H1 (cell line): ENCODE results near the gene EPHA8. TPM values are rescaled to one million over a fixed set of nuclear protein-coding genes. Genes with fewer than 3 reads are reported as not detected.
A peak's percentile ranks its signal among the peaks of the same experiment; 100 is the strongest.

ENCODE experiments used
- CTCF ChIA-PET: fragments of 300-600 bp; sonication (Branson Sonifier 250); formaldehyde crosslinking; loops from one replicate; lab custom pipeline; 2021; ENCODE audit not compliant: partially characterized antibody; lab: Charles Lee
- POLR2A ChIA-PET: fragments of 300-600 bp; sonication (Branson Sonifier 250); formaldehyde crosslinking; loops from one replicate; lab custom pipeline; 2021; ENCODE audit warnings: inconsistent platforms; ENCODE audit not compliant: partially characterized antibody; lab: Charles Lee
- DNase-seq, 2 experiments: peaks; one replicate each; pipeline versions ENCODE4 v3.0.0 to v3.0.0-alpha.2; 2010 to 2022; ENCODE audit warnings: low spot score in 2 of 2, low read depth in 1 of 2, mixed read lengths in 1 of 2
- FAIRE-seq: peaks from 2 replicates; lab custom pipeline; 2011; peaks lifted over from hg19 to GRCh38; lab: Jason Lieb, UNC
- H2AFZ ChIP-seq: 2 replicates; pipeline ENCODE4 v1.8.1; 2012; ENCODE audit warnings: low read length, inconsistent platforms
- H2AK5ac ChIP-seq: 2 replicates; pipeline ENCODE4 v1.6.1; 2013; ENCODE audit warnings: low read depth, low read length
- H2BK120ac ChIP-seq: replicated peaks from 2 replicates; pipeline ENCODE3; 2013; ENCODE audit warnings: low read depth, low read length, inconsistent platforms
- H2BK12ac ChIP-seq: 2 replicates; pipeline ENCODE4 v1.6.1; 2013; ENCODE audit warnings: low read depth, low read length
- H2BK15ac ChIP-seq: 2 replicates; pipeline ENCODE4 v1.6.1; 2013; ENCODE audit warnings: low read length
- H2BK20ac ChIP-seq: 2 replicates; pipeline ENCODE4 v1.6.1; 2013; ENCODE audit warnings: low read length
- H2BK5ac ChIP-seq: 2 replicates; pipeline ENCODE4 v1.6.1; 2013; ENCODE audit warnings: low read depth, low read length
- H3K14ac ChIP-seq: 2 replicates; pipeline ENCODE4 v1.6.1; 2013; ENCODE audit warnings: inconsistent platforms; ENCODE audit not compliant: insufficient read length
- H3K18ac ChIP-seq: 2 replicates; pipeline ENCODE4 v1.6.1; 2013; ENCODE audit warnings: low read length; ENCODE audit errors: extremely low read depth
- H3K23ac ChIP-seq: 2 replicates; pipeline ENCODE4 v1.6.1; 2013; ENCODE audit warnings: inconsistent platforms; ENCODE audit not compliant: insufficient read length
- H3K23me2 ChIP-seq: 2 replicates; pipeline ENCODE4 v1.6.1; 2013; ENCODE audit warnings: low read depth, low read length
- H3K27ac ChIP-seq: 2 replicates; pipeline ENCODE4 v1.6.1; 2011; ENCODE audit warnings: low read depth, low read length, inconsistent platforms
- H3K27me3 ChIP-seq, 4 experiments: replicated peaks in 1 of 4; 1 replicate in 1 of 4; 2 replicates in 3 of 4; pipeline versions ENCODE4 v1.6.1 to v1.8.1; 2011 to 2013; ENCODE audit warnings: low read length in 3 of 4, mild to moderate bottlenecking in 3 of 4, inconsistent platforms in 2 of 4, mixed read lengths in 2 of 4, moderate library complexity in 1 of 4; ENCODE audit not compliant: control insufficient read depth in 3 of 4, insufficient read depth in 3 of 4; ENCODE audit errors: extremely low read depth in 1 of 4
- H3K36me3 ChIP-seq, 4 experiments: 2 replicates each; pipeline versions ENCODE4 v1.6.1 to v1.8.1; 2011 to 2013; ENCODE audit warnings: mild to moderate bottlenecking in 4 of 4, low read length in 3 of 4, moderate library complexity in 2 of 4, control low read depth in 1 of 4, inconsistent platforms in 1 of 4; ENCODE audit not compliant: insufficient read depth in 4 of 4, control insufficient read depth in 2 of 4
- H3K4ac ChIP-seq: replicated peaks from 2 replicates; pipeline ENCODE3; 2013; ENCODE audit warnings: low read length, low read depth, mixed read lengths, inconsistent platforms; ENCODE audit not compliant: insufficient read length
- H3K4me1 ChIP-seq, 4 experiments: replicated peaks in 1 of 4; 1 replicate in 1 of 4; 2 replicates in 3 of 4; pipeline versions ENCODE4 v1.6.1 to v1.8.1; 2011 to 2013; ENCODE audit warnings: low read length in 3 of 4, inconsistent platforms in 2 of 4, mixed read lengths in 1 of 4; ENCODE audit not compliant: insufficient read depth in 4 of 4, control insufficient read depth in 3 of 4
- H3K4me2 ChIP-seq, 2 experiments: 2 replicates each; pipeline versions ENCODE4 v1.6.1 to v1.8.1; 2011 to 2013; ENCODE audit warnings: low read depth in 2 of 2, low read length in 2 of 2, control low read depth in 1 of 2, inconsistent platforms in 1 of 2, mild to moderate bottlenecking in 1 of 2; ENCODE audit not compliant: insufficient read depth in 1 of 2
- H3K4me3 ChIP-seq, 4 experiments: fragments of 200-600, 300-600 bp in 1 of 4; sonication (generic), shearing (Covaris generic), sonication (Bioruptor Twin) in 1 of 4; 2 replicates each; pipeline versions ENCODE4 v1.5.1 to v1.8.1; 2011 to 2016; ENCODE audit warnings: low read length in 4 of 4, low read depth in 3 of 4, control low read depth in 2 of 4, inconsistent platforms in 2 of 4, mild to moderate bottlenecking in 2 of 4, mixed read lengths in 1 of 4, moderate library complexity in 1 of 4; ENCODE audit not compliant: insufficient read depth in 2 of 4; ENCODE audit errors: extremely low read depth in 1 of 4
- H3K56ac ChIP-seq: replicated peaks from 2 replicates; pipeline ENCODE3; 2013; ENCODE audit warnings: low read depth, mild to moderate bottlenecking, mixed read lengths, low read length, inconsistent platforms; ENCODE audit not compliant: insufficient read length
- H3K79me1 ChIP-seq: 2 replicates; pipeline ENCODE4 v1.6.1; 2013; ENCODE audit warnings: low read depth, low read length, control low read depth
- H3K79me2 ChIP-seq, 2 experiments: 2 replicates each; pipeline versions ENCODE4 v1.6.1 to v1.8.1; 2012 to 2013; ENCODE audit warnings: low read length in 2 of 2, mild to moderate bottlenecking in 2 of 2, inconsistent platforms in 1 of 2; ENCODE audit not compliant: insufficient read depth in 2 of 2, control insufficient read depth in 1 of 2
- H3K9ac ChIP-seq, 4 experiments: replicated peaks in 1 of 4; 1 replicate in 1 of 4; 2 replicates in 3 of 4; pipeline versions ENCODE4 v1.6.1 to v1.8.1; 2011 to 2013; ENCODE audit warnings: low read depth in 3 of 4, low read length in 3 of 4, control low read depth in 2 of 4, mild to moderate bottlenecking in 2 of 4, moderate library complexity in 2 of 4, inconsistent platforms in 1 of 4; ENCODE audit errors: extremely low read depth in 1 of 4
- H3K9me3 ChIP-seq, 2 experiments: 2 replicates each; pipeline versions ENCODE4 v1.6.1 to v1.8.1; 2012 to 2013; ENCODE audit warnings: mild to moderate bottlenecking in 2 of 2, moderate library complexity in 2 of 2, control low read depth in 1 of 2, inconsistent platforms in 1 of 2, low read depth in 1 of 2, low read length in 1 of 2, mixed read lengths in 1 of 2; ENCODE audit not compliant: insufficient read depth in 2 of 2
- H4K20me1 ChIP-seq, 2 experiments: replicated peaks in 1 of 2; 2 replicates each; pipeline versions ENCODE3 to v1.8.1; 2011 to 2013; ENCODE audit warnings: inconsistent platforms in 2 of 2, low read length in 2 of 2, mild to moderate bottlenecking in 1 of 2; ENCODE audit not compliant: insufficient read depth in 2 of 2, control insufficient read depth in 1 of 2
- H4K5ac ChIP-seq: 2 replicates; pipeline ENCODE4 v1.6.1; 2013; ENCODE audit warnings: low read length, low read depth, mixed read lengths, inconsistent platforms; ENCODE audit not compliant: insufficient read length
- H4K8ac ChIP-seq: 2 replicates; pipeline ENCODE4 v1.8.0; 2013; ENCODE audit warnings: mild to moderate bottlenecking, moderate library complexity, low read length, inconsistent platforms; ENCODE audit not compliant: insufficient read depth; ENCODE audit errors: extremely low read depth
- H4K91ac ChIP-seq: replicated peaks from 2 replicates; pipeline ENCODE3; 2013; ENCODE audit warnings: low read length, mixed read lengths, inconsistent platforms; ENCODE audit not compliant: insufficient read length
- EZH2 ChIP-seq: fragments of 200-600 bp; sonication (generic); IDR thresholded peaks from 2 replicates; pipeline ENCODE4 v1.7.1; 2012; ENCODE audit warnings: low read depth, mild to moderate bottlenecking, moderate library complexity, low read length, inconsistent platforms; ENCODE audit not compliant: severe bottlenecking
- NANOG ChIP-seq: IDR thresholded peaks from 2 replicates; pipeline ENCODE4 v1.6.1; 2011; ENCODE audit warnings: low read length, low read depth, mild to moderate bottlenecking, inconsistent platforms; ENCODE audit not compliant: insufficient read depth, poor library complexity, severe bottlenecking
- RAD21 ChIP-seq, 2 experiments: IDR thresholded peaks in 1 of 2; conservative IDR thresholded peaks in 1 of 2; 2 replicates each; pipeline ENCODE4 v1.6.1; 2011; ENCODE audit warnings: low read depth in 2 of 2, low read length in 2 of 2, improper control_type of control experiment in 1 of 2, inconsistent platforms in 1 of 2, mild to moderate bottlenecking in 1 of 2, moderate library complexity in 1 of 2
- SIX5 ChIP-seq: IDR thresholded peaks from 2 replicates; pipeline ENCODE4 v1.6.1; 2011; ENCODE audit warnings: mild to moderate bottlenecking, low read depth, low read length
- WGBS, 2 experiments: shearing (Covaris generic) in 1 of 2; methylation state at CpG; one replicate each; pipeline versions ENCODE4 v1.1.6 to v1.1.7; 2013 to 2015; ENCODE audit warnings: low lambda C conversion rate in 2 of 2, mixed read lengths in 2 of 2, inconsistent platforms in 1 of 2, low coverage in 1 of 2, missing lambda C conversion rate in 1 of 2; ENCODE audit not compliant: insufficient replicate concordance in 2 of 2, insufficient coverage in 1 of 2, insufficient read length in 1 of 2; ENCODE audit errors: extremely low coverage in 1 of 2, missing lambda C conversion rate in 1 of 2; 5-methylcytosine and 5-hydroxymethylcytosine counted together
- polyA plus RNA-seq, 7 experiments: library from polyadenylated mRNA; depleted of rRNA in 3 of 7; stranded (reverse) in 5 of 7; unstranded in 2 of 7; fragments of >200 nt in 5 of 7; fragments of 200-250 nt in 2 of 7; gene quantifications; 1 replicate in 5 of 7; 2 replicates in 1 of 7; 4 replicates in 1 of 7; pipeline versions ENCODE4 v1.2.1 to v1.2.3, GENCODE V29; 2011 to 2013; ENCODE audit warnings: missing spikeins in 2 of 7, mixed read lengths in 2 of 7
- total RNA-seq: library from RNA; stranded (reverse); fragmentation: NEBNext Ultra II Directional; extraction: Animal tissue kit (Norgen Biotek cat#: 25700); gene quantifications from 2 replicates; pipeline ENCODE4 v1.2.1, GENCODE V29; 2021

The EPHA8 gene
- total and polyA plus RNA-seq, 2 of the 8 experiments (the other 6 are each of a cell fraction or from before 2014, with no cell fraction given) = 4.0 to 8.4 TPM

DNA sequence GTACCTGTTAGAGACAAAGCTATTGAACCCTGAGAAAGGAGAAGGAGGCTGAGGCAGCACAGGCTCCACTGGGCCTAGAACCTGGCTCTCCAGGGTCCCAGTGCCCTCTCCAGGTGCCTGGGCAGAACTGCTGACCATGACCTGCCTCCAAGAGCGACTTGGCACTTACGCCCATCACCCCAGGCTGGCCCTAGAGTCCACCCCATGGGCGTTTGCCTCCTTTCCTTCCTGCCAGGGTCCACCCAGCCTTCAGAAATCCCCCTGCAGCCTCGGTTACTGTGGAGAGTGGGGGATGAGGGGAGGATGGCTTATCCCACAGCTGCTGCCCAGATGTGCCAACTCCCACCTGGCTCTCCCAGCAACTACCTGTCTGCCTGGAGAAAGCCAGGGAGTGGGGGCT, 58.5 kb downstream of the EPHA8 start:
- no peak overlapping the region for H2BK20ac ChIP-seq
- H4K5ac ChIP-seq = no peak overlapping the region
- no peak overlapping the region for H3K4me2 ChIP-seq
- H2BK5ac ChIP-seq = no peak overlapping the region
- H4K20me1 ChIP-seq = peaks cover 0 to 4% of the 10 kb centered on the region in 2 experiments
- no peak overlapping the region for H4K8ac ChIP-seq
- no peak overlapping the region for H3K4ac ChIP-seq
- peaks cover 0 to 15% (median 9%) of the 10 kb centered on the region in 4 experiments; a peak in 5 of 7 replicates for H3K4me1 ChIP-seq
- ChIA-PET CTCF (interaction anchor here (1.2 to 2.2 kb wide), 4 partner anchors 10 to 37 kb away, joined by 4 to 13 read pairs (median 4); no protein-coding TSS in a partner anchor), POLR2A (no interaction called here)
- H3K79me2 ChIP-seq = no peaks in the 10 kb centered on the region
- H2BK12ac ChIP-seq = no peak overlapping the region
- H3K4me3 ChIP-seq = no peak overlapping the region
- H3K36me3 ChIP-seq = no peaks in the 10 kb centered on the region
- H3K14ac ChIP-seq = no peak overlapping the region
- 84% methylated on average over 4 of the region's 4 CpGs; no CpG with 5 or more reads in 1 of the 2 experiments for WGBS, 2 experiments
- TF ChIP-seq NANOG (no peak), EZH2 (no peak), RAD21 (IDR thresholded peaks at IDR 0.05 in 1 of 2, conservative IDR thresholded peaks at IDR 0.05 in 1 of 2; ENCODE audit: low read depth in 2 of 2, low read length in 2 of 2) (peak in 1 of 2 experiments; percentile 9; a peak in 1 of 4 replicates), SIX5 (no peak)
- no peaks in the 10 kb centered on the region for H3K27me3 ChIP-seq
- no peak overlapping the region for H3K27ac ChIP-seq
- H3K9me3 ChIP-seq = no peaks in the 10 kb centered on the region
- DNase-seq (no peak), FAIRE-seq (no peak)
- H2BK120ac ChIP-seq = no peak overlapping the region
- no peak overlapping the region for H2AK5ac ChIP-seq
- no peaks in the 10 kb centered on the region; the same call in 1 of the 2 replicates for H3K23me2 ChIP-seq
- no peak overlapping the region for H2AFZ ChIP-seq
- H3K56ac ChIP-seq = no peak overlapping the region
- H3K18ac ChIP-seq = no peak overlapping the region
- H3K9ac ChIP-seq = no peak overlapping the region
- H3K23ac ChIP-seq = no peak overlapping the region
- H3K79me1 ChIP-seq = no peaks in the 10 kb centered on the region
- H4K91ac ChIP-seq = no peak overlapping the region
- no peak overlapping the region for H2BK15ac ChIP-seq
